GM21576 (cell line): ENCODE data around the gene EXT2.

Experiments
- ATAC-seq: cut with Tn5 transposase; IDR thresholded peaks from one replicate; pipeline ENCODE4 v1.9.1; 2021; ENCODE audit warnings: mild to moderate bottlenecking, moderate library complexity; ENCODE audit not compliant: unreplicated experiment

The EXT2 gene

DNA sequence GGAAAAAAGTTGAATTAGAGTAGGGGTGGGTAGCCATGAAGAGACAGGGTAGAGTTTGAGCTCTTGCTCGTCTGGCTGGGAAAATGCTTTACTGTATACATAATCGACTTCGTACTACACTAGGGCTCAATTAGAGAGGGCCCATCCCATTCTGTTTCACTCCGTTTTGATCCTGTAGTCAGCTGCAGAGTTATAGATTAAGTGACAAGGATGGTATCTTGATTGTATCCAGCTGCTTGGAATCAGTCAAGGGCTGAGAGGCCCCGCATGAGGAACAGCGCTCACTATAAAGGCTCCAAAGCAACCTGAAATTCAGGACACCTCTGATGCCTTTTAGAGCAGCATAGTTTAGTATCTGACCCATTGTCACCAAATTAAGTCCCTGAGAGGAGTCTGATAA lies 132.9 kb downstream of the EXT2 start:
- ATAC-seq, result no peak

DNA sequence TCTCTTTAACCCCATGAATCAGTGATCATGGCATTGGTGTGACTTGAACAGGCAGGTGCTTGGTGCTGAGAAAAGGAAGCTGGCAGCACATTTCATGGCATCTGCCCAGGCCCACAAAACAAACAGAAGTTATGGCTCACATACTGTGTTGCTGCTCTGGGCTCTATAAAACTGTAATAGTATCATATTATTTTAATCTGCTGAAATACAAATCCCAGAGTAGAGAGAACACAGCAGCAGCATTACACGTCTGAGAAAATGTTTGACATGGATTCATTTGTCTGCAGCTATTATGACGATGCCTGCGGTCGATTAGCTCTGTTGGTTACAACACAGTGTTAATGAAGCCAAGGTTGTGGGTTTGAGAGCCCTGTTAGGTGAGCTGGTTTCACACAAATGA lies 133.6 kb downstream of the EXT2 start:
- ATAC-seq, result no peak

DNA sequence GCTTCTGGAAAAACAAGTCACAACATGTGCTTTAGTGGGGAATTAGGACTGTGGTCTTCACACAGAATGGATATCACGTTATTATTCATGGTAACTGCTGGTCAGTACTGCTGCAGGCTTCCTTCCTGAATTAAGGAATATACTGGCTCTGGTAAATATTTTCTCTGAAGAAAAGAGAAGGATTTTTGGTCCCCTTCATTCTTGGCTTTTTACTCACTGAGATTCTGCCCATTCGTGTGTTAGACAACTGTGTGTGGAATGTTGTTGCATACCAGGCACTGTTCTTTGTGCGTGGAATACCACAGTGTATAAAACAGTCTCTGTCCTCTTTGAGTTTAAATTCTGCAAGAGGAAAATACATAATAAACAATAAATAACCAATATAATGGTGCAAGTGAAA lies 134.1 kb downstream of the EXT2 start:
- ATAC-seq, result no peak

DNA sequence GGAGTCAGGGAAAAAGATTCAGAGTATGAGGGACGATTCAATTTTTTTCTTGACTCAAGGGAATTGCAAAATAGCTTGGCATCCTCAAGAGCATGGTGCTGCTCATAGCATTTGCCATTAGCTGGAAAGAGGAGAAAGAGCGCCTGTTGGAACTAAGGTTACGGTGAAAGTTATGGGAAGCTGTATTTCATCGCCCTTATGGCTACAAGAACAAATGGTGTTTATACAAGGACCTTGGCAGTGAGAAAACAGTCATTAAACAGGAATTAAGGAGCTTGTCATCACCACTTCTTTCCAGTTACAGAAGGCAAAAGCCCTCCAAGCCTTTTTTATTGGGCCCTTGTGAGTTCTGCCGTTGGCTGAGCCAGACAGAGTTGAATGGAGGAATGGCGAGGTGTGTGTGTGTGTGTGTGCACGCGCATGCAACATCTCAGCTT lies 140.3 kb downstream of the EXT2 start:
- no peak for ATAC-seq

DNA sequence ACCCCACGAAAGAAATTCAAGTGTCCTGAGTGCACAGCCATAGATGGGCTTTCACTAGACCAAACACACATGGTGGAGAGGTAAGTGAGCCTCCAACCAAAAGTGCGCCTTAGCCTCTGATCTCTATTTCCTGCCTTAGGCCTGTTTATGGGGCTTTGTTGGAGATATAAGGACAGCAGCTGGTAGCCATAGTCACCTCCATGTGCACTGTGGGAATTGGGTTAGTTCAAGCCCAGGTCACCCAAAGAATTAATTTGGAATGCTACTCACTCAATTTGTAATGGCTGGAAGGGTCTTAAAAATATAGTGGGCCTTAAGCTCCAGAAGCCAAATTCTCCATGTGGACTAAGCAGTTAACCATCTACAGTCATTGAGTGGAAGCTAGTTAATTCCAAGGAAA lies 140.8 kb downstream of the EXT2 start:
- ATAC-seq, result no peak

DNA sequence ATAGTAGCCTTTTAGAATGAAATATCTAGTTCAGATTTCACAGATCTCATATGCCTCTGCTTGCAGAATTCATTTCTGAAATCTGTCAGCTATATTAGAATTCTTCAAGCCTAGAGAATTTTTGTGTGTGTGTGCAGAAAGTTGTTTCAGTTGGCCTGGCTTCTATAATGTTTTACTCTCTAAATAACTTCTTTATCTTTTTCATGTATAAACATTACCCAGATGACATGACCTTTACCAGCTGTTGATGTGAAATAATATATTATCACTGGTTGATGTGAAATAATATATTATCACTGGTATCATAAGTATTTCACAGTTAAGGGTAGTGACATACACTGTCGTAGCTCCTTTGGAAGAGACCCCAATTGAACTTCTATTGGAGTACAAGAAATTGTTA lies 141.7 kb downstream of the EXT2 start:
- no peak for ATAC-seq

DNA sequence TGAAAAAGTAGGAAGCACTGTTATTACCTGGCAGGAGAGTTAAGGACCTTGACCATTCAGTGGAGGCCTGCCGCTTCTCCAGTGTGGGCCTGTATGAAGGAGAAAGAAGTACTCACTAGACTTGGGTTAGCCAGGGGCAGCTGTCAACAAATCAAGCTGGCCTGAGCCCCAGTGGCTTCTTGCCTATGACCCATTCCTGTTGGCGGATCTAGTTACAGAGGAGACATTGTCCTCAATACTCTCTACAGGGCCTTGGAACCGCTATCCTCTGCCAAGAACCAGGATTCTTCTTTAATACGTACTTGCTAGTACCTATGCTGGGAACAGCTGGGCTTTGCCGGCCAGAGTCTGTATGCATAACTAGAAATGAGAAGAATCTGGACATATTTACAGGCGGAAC lies 146.4 kb downstream of the EXT2 start:
- ATAC-seq, result no peak

DNA sequence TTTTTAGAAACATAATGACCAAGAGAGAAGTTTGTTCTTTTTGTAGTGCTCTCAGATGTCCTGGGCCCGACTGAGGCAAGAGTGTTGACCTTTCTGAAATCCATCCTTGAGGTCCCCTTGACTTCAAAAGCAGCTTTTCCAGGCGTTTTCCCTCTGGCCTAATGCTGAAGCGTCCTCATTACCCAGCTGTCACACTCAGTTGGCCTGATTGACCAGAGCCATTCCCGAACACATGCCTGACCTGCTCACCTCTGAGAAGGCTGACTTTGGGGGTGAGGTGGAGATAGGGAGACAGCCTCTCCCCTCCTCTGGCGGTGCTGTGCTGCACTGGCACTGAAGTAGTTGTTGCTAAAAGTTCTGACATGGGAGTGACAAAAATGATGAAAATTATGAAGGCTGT lies 147.6 kb downstream of the EXT2 start:
- ATAC-seq, result no peak

DNA sequence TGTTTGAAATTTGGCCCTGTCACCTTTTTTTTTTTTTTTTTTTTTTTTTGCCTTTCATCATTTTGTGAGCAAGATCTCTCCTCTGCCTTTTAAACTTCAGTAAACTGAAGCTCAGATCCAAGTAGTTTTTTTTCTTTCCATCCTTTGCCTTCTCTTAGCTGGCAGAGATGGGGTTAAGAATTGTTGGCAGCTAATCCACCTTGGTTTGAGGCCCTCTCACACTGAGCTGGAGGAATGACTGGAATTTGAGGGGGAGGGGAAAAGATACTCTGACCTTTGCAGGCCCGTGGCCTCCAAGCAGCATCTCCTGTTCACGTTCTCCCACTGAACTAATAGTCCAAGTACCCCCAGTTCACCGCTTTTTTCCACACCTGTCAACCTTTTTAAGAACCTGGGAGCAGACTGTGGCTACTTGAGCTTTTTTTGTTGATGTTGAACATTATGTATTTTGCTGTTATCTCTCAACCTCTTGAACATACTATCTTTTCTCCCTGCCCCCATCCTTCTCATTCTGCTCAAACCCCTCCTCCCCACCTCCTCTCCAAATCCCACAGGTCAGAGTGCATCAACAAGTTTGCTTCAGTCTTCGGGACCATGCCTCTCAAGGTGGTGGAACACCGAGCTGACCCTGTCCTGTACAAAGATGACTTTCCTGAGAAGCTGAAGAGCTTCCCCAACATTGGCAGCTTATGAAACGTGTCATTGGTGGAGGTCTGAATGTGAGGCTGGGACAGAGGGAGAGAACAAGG lies 148.3 kb downstream of the EXT2 start:
- no peak for ATAC-seq

DNA sequence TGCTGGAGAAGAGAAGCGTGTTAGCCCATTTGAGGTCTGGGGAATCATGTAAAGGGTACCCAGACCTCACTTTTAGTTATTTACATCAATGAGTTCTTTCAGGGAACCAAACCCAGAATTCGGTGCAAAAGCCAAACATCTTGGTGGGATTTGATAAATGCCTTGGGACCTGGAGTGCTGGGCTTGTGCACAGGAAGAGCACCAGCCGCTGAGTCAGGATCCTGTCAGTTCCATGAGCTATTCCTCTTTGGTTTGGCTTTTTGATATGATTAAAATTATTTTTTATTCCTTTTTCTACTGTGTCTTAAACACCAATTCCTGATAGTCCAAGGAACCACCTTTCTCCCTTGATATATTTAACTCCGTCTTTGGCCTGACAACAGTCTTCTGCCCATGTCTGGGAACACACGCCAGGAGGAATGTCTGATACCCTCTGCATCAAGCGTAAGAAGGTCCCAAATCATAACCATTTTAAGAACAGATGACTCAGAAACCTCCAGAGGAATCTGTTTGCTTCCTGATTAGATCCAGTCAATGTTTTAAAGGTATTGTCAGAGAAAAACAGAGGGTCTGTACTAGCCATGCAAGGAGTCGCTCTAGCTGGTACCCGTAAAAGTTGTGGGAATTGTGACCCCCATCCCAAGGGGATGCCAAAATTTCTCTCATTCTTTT lies 149.3 kb downstream of the EXT2 start:
- ATAC-seq, result no peak

DNA sequence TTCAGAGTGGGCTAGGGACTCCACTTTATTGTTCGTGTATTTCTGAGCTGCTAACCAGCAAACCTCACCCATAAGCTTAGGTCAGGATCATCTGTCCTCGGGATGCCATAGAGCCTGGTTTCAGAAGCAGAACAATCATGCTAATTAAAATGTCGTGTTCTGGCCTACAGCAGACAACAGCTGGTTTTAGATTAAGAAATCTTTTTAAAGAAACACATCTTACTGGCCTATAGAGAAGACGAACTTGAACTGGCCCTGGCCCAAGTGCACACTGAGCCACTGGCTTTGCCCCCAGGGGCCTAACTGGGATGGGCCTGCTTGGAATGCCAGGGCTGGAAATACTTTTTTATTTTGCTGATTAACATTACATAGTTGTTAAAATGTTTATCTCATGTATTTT lies 151.2 kb downstream of the EXT2 start:
- no peak for ATAC-seq

DNA sequence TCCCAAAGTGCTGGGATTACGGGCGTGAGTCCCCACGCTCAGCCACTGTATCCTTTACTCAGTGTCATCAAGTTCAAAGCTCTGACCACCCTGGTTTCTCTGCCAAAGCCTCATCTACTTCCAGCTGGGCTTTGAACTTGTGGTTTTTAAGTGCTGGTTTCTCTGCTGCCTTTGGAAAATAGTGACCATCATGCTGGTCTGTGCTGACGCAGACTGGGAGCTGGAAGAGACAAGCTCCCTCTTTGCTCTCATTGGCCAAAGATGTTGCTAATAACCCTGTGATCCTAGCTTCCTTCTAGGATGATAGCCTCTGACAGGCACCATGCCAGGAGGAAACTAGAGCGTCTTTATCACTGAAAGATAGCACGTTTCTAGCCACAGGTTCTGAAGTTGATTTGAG lies 152.0 kb downstream of the EXT2 start:
- no peak for ATAC-seq

DNA sequence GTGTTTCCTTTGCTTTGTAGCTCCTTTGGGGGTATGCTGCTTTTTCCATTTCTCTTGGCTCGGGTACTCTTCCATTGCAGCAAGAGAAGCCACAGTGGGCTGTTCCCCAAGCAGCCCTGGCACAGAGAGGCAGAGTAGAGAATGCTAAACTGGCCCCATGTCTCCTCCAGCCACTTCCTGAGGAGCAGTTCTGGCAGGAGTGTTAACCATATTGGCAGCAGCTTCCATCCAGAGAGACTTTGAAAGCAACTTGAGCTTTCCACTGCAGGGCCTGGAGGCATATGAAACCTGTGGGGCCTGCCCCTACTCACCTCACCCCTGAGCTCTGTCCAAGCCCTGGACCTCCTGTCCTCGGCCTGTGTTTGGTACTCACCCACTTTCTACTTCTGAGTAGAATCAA lies 152.6 kb downstream of the EXT2 start:
- ATAC-seq, result no peak

DNA sequence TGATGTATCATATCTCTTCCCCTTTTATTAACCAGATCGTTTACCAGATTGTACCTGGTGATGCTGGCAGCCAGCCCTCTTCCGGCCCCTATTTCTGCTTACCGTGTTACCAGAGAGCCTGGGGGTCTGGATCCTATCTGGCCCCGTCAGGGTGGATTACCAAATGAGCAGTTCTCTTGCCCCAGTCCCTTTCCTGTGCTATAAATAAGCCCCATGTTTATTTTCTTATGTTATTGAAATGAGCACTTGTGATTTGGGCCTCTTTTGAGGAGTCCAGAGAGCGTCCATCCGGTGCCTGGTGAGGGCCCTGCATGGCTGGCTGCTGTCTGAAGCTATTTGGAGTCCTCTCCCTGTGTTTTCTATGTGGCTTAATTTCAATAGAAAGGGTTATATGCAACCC lies 154.9 kb downstream of the EXT2 start:
- no peak for ATAC-seq

DNA sequence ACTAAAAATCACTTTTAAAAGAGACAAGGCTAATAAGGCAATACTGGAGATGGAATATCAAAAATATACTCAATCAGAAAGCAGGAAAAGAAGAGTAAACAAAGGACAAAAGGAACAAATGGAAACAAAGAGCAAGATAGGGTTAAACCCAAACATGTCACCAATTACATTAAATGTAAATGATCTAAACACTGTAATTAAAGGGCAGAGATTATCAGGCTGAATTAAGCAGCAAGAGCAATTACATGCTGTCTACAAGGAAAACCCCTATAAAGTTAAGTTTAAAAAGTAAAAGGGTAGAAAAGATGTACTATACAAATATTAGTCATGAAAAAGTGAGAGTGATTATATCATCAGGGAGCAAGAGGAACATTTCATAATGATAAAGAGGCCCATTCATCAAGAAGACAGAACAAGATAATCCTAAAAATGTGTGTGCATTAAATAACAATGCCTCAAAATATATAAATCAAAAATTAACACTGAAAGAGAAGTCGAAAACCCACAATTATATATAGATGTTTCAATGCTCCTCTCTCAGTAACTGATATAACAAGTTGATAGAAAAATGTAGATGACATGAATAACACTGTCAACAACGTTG lies 157.6 kb downstream of the EXT2 start:
- no peak for ATAC-seq

DNA sequence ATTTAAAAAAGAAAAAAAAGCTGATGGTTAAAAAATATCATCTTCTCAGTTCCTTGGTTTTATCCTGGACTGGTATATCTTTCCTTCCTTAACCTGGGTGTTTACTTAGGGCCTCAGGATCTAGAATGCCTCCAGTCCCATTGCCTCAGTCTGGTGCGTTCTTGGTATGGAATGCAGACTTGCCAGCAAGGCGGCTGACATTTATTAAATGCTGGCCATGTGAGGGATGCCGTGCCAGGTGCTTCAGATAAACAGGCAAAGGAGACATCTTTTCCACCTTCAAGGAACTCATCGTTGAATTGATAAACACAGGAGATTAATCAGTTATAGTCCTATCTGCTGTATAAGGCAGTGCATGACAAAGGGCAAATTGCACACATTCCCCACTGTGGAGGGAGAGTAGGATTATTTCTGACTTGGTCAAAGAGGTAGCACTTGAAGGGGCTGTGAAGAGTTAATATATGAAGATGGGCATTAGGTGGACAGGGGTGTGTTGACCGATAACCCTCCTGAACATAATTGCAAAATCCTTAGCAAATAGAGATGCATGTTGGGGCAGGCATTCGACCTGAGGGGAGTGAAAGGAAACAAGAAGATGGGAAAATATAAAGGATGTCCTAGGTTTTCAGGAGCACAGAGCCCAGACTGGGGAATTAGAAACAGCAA lies 160.1 kb downstream of the EXT2 start:
- ATAC-seq, result no peak

DNA sequence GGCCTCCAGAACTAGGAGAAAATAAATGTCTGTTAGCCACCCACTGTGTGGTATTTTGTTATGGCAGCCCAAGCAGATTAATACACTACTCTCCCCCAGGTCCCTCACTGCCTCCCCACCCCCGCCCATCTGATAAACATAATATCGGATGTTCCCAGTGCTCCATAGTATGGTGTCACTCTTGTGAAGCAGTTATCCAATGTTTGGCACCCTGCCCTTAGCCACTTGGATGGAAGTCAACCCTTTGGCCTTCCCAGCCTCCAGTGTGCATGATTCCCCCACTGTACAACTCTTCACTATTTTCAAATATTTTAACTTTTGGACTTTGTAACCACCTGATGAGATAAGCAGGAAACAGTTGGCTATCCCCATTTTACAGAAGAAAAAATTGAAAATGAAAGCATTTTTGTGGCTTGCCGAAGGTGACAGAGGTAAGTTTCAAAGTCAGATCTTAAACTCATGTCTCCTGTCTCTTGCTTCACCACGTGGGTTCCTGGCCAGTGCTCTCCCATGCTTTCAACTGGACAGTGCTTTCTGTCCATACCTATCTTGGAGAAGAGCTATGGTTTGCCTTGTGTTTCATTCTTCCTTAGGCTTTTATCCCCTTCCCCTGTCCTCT lies 161.3 kb downstream of the EXT2 start:
- no peak for ATAC-seq

DNA sequence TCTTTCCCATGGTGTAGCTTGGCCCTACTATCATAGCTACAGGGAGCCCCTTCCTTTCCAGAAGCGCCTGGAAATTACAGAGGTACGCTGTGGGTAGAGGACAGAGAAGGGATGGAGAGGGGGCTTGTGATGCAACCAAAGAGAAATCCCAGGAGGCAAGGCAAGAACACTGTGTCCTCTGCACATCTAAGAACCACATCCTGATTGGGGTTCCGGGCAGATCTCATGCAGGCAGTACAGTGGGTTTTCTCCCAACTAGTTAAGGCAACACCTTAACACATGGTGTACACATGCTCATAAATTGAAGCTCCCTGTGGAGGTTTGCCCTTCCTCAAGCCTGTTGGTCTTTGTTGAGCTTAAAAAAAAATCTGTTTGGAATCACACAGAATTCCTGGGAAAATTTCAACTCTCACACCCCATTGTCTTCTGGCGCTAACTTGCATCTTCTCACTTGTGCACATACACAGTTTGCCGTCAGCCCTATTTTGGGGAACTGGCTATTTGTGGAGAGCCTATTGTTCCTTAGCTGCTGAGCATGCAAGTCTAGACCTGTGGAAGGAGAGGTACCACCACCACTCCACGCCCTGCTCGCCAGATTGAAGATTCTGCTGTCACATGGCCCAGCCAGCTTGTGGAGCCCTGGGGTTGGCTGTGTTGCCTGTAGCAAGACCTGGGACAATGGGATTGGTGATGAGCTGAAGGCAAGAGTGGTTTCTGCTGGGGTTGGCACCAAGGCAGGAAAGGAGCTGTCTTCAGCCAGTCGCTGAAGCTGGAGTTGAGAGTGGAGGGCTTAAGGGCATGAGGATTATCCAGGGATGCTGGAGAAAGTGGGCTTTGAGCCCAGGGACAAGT lies 162.1 kb downstream of the EXT2 start:
- no peak for ATAC-seq

DNA sequence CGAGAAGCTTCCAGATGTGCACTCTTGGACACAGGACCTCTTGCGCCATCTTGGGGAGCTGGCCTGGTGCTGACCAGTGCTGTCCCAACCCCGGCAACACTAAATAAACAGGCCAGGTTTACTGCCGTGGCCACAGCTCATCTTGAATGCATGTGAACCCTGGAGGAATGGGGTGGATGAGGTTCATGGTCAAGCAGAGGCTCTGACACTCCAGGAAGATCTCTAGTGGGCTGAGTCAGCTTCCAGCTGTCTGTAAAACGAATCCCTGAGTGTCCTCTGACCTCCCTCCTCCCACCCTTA lies 162.7 kb downstream of the EXT2 start:
- no peak for ATAC-seq

DNA sequence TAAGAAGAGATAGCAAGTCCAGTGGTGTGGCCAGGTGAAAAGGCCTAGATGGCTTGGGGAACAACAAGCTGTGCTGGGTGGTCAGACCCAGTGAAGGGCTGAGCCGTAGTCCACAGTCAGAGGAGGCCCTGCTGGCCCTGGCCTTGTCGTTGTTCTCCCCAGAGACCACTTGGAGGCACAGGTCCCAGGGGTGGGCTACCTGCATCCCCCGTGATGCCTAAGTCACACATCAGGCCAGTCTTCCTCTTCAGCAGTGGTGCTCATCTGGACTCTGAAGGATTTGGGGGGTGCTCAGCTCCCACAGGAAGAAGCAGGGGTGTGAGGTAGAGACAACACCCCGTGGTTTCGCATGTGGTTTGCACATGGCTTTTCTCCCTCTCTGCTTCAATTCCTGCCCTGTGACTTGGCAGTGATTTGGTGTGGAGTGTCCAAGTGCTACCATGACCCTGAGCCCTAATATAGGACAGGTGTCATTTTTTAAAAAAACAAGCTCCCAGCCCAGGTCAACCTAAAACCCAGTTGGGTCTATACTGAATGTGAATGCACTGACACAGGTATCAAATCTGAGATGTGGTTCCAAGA lies 163.5 kb downstream of the EXT2 start:
- ATAC-seq, result no peak
